HG02610 (cell line): ENCODE measurements around the gene XXYLT1.

ENCODE experiments used
- ATAC-seq: cut with Tn5 transposase; IDR thresholded peaks from one replicate; pipeline ENCODE4 v1.9.1; 2021; ENCODE audit warnings: mild to moderate bottlenecking, moderate library complexity; ENCODE audit not compliant: unreplicated experiment

XXYLT1 gene

GRCh38 chr3:195155570-195156241 lies 115.3 kb downstream of the XXYLT1 start:
- no peak for ATAC-seq

GRCh38 chr3:195154793-195155535 lies 116.0 kb downstream of the XXYLT1 start:
- peak; percentile 61 for ATAC-seq

DNA sequence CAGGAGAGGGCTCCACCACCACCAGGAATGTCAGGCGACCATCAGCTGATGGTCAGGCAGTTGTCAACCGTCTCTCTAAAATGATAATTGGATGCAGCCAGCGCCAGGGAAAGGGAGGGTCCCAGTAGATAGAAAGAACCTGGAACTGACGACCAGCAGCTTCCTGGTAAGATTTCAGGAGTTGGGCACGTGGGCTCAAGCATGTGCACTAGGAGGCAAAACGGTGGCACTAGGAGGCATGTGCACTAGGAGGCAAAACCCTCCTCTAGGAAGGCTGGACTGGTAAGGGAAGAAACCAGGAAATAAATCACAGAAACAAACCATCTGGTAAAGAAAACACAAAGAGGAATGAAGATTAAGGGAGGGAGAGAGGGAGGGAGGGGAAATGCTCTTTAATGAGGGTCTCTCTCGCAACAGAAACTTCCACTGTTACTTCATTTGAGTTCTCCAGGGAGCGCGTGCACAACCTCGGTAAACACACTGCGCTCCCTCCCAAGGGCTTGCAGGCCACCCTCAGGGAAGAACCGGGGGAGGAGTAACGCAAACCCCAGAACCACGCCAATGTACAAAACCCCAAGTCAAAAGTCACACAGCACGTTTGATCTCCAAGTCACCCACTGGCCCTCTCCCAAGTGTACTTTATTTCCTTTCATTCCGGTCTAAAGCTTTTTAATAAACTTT lies 116.7 kb downstream of the XXYLT1 start:
- no peak for ATAC-seq

DNA sequence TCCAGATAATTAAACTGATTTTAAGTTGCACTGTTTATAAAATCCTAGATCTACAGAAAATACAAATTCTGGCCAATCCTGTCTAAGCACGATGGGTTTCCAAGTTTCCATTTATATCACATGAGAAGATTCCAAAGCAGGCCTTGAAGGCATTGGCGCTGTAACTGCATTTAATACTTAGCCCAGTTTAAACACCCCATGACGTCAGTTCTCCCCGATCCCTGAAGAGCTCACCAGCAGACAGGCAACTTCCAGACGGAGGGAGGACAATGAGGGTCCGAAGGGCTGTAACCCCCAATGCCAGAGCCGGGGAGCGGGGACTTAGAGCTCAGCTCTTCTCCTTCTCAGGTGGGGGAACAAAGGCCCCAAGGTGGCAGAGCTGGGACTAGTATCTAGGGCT lies 117.3 kb downstream of the XXYLT1 start:
- ATAC-seq: no peak

DNA sequence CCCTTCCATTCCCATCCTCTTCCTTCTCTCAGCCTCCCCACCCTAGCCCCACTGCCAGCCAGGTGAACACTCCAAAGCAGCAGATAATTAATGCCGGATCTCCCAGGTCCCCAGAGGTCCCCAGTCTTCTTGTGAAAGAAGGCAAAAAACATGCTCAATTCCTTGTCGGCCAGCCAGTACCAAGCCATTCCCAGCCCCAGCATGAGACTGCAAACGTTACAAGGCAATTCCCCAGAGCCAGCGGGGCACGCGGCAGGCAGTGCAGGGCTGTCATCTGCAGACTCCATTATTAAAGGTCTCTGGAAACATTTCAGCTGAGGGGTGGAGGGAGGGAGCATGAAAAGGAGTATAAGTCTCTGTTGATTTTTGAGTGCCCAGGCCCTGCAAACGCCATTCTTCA lies 117.8 kb downstream of the XXYLT1 start:
- ATAC-seq: no peak

GRCh38 chr3:195151866-195152541 lies 119.0 kb downstream of the XXYLT1 start:
- no peak for ATAC-seq

GRCh38 chr3:195151402-195151801 lies 119.6 kb downstream of the XXYLT1 start:
- no peak for ATAC-seq

DNA sequence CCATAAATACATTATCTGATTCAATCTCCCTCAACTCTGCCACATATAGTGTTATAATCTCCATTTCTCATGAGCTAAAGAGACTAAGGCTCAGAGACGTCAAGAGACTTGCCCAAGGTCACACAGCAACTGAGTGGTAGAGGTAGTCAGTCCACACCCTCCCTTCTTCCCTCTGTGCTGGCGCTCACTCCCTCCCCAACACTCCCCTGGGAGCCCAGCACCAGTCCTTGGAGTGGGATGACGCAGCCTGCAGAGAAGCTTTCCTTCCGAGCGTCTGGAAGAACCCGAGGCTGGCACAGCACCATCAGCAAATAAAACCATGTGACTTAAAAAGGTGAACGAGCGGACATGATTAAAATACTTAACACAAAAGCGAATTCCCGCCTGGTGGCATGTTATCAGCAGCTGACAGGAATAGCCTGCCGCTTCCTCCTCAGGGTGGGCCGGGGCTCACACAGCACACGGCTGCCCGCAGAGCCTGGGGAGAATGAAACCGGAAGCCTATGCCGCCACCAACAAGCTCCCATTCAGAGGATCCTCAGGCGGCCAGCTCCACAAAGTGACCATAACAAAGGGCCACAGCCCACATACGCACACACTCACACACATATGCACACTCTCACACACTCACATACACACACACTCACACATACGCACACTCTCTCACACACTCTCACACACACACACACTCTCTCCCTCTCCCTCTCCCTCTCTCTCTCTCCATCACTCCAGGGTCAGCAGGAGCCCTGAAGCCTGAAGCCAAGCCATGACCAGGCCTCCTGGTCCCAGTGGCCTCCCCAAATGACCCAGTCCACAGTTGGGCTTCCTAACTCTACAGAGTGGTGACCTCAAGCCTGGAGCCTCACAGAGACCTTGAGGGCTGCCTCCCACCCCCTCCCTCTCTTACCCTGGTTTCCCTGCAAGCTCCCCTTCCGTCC lies 120.5 kb downstream of the XXYLT1 start:
- ATAC-seq: peak; percentile 25

GRCh38 chr3:195149292-195150030 lies 121.5 kb downstream of the XXYLT1 start:
- ATAC-seq: no peak

- ATAC-seq: no peak
Observed at GRCh38 chr3:195148549-195148948, 122.4 kb downstream of the XXYLT1 start.

DNA sequence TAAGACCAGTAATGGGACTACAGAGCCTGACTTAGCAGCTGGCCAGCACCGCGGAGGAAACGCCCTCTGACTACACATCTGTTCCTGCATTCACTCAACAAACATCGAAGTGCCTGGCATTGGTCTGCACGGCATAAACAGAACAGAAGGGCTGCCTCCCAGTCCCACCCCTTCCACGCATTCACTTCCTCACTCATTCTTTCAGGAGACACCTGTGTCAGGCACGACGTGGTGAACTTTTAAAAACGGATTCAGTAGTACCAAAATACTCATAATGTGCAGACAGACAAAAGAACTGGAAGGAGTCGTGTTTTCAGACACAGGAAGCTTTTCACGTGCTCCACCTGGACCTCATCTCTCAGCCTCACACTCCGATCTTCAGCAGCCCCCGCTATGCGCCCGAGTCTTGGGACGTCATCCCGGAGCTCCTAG lies 123.3 kb downstream of the XXYLT1 start:
- ATAC-seq: peak; percentile 81

DNA sequence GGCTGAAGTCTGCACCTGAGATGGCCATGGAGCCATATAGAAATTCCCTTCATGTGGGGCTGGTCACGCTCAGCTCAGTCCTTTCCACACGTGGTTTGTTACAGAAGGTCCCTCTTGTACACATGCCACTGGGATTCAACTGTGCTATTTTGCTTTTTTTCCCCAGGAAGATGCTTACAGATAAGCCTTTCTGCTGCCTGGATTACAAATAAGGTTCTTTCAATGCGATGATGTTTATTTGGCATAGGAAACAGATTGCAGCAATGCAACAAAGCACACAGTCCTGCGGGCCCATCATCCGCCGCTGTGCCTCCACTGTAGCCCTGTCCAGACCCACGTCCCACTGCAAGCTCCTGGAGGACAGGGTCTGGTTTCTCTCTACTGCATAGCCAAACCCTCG lies 124.8 kb downstream of the XXYLT1 start:
- no peak for ATAC-seq

GRCh38 chr3:195145579-195145978 lies 125.4 kb downstream of the XXYLT1 start:
- ATAC-seq: no peak

DNA sequence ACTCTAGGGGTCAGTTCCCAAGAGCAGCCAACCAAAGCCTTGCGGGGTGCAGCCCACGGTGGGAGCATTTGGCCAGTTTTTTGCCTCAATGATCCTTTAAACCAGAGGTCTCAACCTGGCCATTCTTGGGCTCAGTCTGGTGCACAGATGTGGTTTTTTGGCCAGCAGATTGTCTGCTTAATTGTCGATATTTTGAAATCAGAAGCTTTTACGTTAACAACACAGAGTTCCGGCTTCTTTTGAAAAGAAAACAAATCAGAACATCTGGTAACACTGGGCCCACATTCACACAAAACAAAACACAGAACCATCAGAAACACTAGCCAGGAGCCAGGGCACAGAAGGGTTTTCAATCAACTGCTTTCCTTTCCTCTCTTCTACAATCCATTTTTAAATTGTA lies 127.7 kb downstream of the XXYLT1 start:
- no peak for ATAC-seq

DNA sequence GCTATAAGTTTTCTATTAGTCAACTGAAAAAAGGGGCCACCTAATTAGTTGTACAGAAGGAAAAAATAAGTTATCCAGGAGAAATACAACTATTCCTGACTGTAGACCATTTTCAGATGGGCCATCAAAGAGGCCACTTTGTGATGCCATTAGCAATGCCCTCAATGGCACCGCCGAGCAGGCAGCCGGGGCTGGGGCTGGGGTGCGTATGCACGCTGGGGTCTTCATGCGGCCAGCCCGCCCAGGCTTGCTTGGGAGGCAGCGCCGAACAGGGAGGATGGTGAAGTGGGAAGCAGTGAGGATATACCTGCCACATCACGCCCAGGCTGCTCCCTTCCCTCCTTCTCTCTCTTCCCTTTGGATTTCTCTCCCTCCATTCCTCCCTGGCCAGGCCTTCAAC lies 128.4 kb downstream of the XXYLT1 start:
- no peak for ATAC-seq

DNA sequence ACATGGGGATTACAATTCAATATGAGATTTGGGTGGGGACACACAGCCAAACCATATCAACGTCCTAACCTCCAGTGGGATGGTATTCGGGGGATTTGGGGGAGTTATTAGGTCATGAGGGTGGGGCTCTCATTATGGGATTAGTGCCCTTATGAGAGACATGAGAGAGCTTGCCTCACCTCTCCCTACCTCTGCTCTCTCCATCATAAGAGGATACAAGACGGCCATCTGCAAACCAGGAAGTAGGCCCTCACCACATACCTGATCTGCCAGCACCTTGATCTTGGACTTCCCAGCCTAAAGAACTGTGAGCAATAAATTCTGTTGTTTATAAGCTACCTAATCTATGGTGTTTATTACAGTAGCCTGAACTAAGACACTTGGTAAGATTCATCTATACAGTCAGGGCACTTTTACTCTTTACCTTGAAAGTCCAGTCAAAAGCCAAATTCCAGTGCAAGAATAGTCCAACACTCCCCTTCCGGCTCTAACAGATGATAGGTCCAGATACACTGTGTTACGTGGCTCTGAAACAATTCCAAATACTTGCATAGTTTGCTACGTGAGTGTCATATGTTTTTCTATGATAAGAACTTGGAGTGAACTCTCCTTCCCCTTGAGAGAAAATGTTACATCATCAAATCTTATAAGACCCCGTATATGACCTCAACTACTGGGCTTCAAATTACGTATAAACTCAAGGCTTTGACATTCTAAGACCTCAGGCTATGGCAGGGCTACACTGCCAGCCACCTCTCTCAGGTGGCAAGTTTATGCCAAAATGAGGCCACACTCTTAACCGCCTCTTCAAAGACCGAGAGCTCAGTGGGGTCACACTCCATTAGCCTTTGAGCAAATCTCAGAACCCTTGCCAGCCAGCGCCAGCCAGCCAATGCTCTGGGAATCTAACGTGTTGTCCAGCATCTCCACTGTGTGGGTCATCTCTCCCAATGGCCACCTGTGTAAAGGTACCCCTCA lies 129.9 kb downstream of the XXYLT1 start:
- no peak for ATAC-seq

DNA sequence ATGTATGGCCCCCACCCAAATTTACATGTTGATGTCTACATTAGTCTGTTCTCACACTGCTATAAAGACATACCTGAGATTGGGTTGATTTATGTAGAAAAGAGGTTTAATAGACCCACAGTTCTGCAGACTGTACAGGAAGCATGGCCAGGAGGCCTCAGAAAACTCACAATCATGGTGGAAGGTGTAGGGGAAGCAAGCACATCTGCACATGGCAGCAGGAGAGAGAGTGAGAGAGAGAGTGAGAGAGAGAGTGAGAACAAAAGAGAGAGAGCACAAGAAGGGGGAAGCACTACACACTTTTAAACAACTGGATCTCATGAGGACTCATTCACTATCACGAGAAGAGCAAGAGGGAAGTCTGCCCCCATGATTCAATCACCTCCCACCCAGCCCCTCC lies 130.5 kb downstream of the XXYLT1 start:
- no peak for ATAC-seq

- ATAC-seq: no peak
Observed at GRCh38 chr3:195139876-195140240, 131.1 kb downstream of the XXYLT1 start.
